ENCODE data around the gene BCL3. TPM values are rescaled to one million over a fixed set of nuclear protein-coding genes. Genes with fewer than 3 reads are reported as not detected.
A peak's percentile ranks its signal among the peaks of the same experiment; 100 is the strongest.

The BCL3 gene
- polyA plus RNA-seq, 5 donors, result 7.8 to 17.7 (median 13.4) TPM

- no peak for DNase-seq
Observed at GRCh38 chr19:44741258-44741731, 7.2 kb upstream of the BCL3 start.

GRCh38 chr19:44741841-44742329 lies 6.6 kb upstream of the BCL3 start:
- DNase-seq, result peak; percentile 98

GRCh38 chr19:44742330-44743061 lies 6.0 kb upstream of the BCL3 start:
- DNase-seq, result no peak

- DNase-seq, result no peak
Observed at GRCh38 chr19:44744871-44745332, 3.6 kb upstream of the BCL3 start.

- no peak for DNase-seq
Observed at GRCh38 chr19:44745341-44745831, 3.1 kb upstream of the BCL3 start.

- no peak for DNase-seq
Observed at GRCh38 chr19:44745887-44746600, 2.5 kb upstream of the BCL3 start.

GRCh38 chr19:44746616-44746945 lies 1.9 kb upstream of the BCL3 start:
- DNase-seq, result no peak

- peak; percentile 86 for DNase-seq
Observed at GRCh38 chr19:44746946-44747738, 1.4 kb upstream of the BCL3 start.

- DNase-seq, result peak; percentile 61 to 62
Observed at GRCh38 chr19:44747739-44748425, 626 bp upstream of the BCL3 start.

GRCh38 chr19:44749292-44749691 lies 784 bp downstream of the BCL3 start:
- DNase-seq, result no peak

GRCh38 chr19:44749994-44750393 lies 1.5 kb downstream of the BCL3 start:
- DNase-seq, result no peak

GRCh38 chr19:44752123-44752815 lies 3.8 kb downstream of the BCL3 start:
- no peak for DNase-seq

- DNase-seq, result peak; percentile 85 to 86
Observed at GRCh38 chr19:44752816-44753625, 4.5 kb downstream of the BCL3 start.

- DNase-seq, result no peak
Observed at GRCh38 chr19:44753626-44753931, 5.1 kb downstream of the BCL3 start.

GRCh38 chr19:44753932-44754749 lies 5.6 kb downstream of the BCL3 start:
- no peak for DNase-seq

- no peak for DNase-seq
Observed at GRCh38 chr19:44754750-44755080, 6.2 kb downstream of the BCL3 start.

GRCh38 chr19:44755219-44755618 lies 6.7 kb downstream of the BCL3 start:
- no peak for DNase-seq

- no peak for DNase-seq
Observed at GRCh38 chr19:44756089-44756562, 7.6 kb downstream of the BCL3 start.

GRCh38 chr19:44757057-44757734 lies 8.7 kb downstream of the BCL3 start:
- DNase-seq, result no peak

Measured in right lung (tissue), 5 donors.